Posterior cingulate gyrus (tissue), 11 donors: ENCODE measurements around the gene RNU1-1.
"Not testable (repeated sequence)": the region's sequence is repeated elsewhere in the genome, so short reads cannot be mapped to it uniquely, and the experiment has no call there.

Experiments
- DNase-seq, 10 donors: peaks; one replicate each; pipeline versions ENCODE4 v3.0.0 to v3.0.0-alpha.2; 2020 to 2021; ENCODE audit warnings: mixed read lengths in 3 of 10
- intact Hi-C: fragments of 100-400 bp; cut with DNase I; formaldehyde crosslinking; loops from one replicate; pipeline ENCODE4 v1.15.1; 2023

Gene RNU1-1

DNA sequence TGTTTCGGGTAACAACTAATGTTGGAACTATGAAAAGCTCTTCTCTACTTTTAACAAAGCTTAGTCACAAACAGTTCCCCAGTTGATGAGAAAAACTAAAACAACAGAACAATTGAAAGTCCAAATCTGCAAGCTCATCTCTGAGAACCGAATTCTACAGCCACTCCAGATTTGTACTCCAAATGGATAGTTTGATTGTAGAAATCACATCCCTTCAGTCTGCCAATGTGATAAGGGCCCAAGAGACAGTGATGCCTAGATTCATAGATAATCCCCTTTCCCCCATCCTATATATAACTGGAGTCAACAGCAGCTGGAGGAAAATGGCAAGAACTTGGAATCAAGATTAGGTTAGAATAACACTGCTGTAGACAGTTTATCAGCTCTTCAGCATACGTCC, 14.3 kb upstream of the RNU1-1 start:
- DNase-seq, intact Hi-C loops: not testable (repeated sequence)

GRCh38 chr1:16525769-16526168, 11.7 kb upstream of the RNU1-1 start:
- DNase-seq, intact Hi-C loops: not testable (repeated sequence)

GRCh38 chr1:16521679-16522078, 7.6 kb upstream of the RNU1-1 start:
- DNase-seq, intact Hi-C loops: not testable (repeated sequence)

- no peak for DNase-seq
- intact Hi-C loops = no loop called here
Measured at GRCh38 chr1:16521288-16521583, 7.2 kb upstream of the RNU1-1 start.

GRCh38 chr1:16520435-16521287, 6.6 kb upstream of the RNU1-1 start:
- DNase-seq, intact Hi-C loops: not testable (repeated sequence)

DNA sequence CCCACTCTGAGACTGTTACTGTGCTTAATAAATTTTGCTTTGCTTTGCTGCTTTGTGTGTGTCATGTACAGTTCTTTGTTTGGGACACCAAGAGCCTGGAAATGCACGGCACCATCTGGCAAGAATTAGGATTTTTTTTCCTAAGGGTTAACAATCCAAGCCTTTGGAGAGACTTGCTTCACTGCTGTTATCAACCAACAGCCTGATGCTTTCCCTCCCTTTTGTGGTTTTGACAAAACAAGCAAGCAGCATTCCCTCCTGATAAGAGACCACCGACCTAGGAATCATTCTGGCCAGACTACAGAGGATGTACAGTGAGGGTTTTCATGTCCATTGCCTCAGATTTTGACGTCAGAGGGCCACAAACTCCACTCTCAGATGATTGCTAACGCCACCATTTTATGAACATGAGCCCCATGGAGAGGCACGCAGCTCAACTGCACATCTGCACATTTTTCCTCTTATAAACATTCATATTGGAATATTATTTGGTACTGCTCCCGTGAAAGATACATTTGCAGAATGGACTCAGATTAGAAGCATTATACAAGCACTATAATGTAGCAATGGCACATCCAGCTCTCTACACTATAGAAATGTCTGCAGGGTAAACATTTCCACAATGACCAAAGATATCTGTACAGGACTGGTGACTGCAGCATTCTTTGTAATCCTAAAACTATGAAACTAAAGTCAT, 5.3 kb upstream of the RNU1-1 start:
- DNase-seq, intact Hi-C loops: not testable (repeated sequence)

DNA sequence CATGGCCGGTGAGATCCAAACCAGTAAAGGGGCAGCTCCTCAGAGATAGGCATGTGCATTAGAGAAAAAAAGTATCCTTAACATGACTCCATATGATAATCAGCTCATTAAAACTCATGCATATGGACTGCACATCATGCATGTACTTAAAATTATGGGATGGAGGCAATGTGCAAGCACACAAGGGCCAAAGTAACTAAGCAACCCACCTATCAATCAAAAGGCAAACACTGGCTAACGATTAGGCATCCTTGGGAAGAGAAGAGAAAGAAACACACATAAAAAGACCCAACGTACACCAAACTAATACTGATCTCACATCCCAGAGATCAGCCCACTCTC, 4.8 kb upstream of the RNU1-1 start:
- DNase-seq, intact Hi-C loops: not testable (repeated sequence)

DNA sequence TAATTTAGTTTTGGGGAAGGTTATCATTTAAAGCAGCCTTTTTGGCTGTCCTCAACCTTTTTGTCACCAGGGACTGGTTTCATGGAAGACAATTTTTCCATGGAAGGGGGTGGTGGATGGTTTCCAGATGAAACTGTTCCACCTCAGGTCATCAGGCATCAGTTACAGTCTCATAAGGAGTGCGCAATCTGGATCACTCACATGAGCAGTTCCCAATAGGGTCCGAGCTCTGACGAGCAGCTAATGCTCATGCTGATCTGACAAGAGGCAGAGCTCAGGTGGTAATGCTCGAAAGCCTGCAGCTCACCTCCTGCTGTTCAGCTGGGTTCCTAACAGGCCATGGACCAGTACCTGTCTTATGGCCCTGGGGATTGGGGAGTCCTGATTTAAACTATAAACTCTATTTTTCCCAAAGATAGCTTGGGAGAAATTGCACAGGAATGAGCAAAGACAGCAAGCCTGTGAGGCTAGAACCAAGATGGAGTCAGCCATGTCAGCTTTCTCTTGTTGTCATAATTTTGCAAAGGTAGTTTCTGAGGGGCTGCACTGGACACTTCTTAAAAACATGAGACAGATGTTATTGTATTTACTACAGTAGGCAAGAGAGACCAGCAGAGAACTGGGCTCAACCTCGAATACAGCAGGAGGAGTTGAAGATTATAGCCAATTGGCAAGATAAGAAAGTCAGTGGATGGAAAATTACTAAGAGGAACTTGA, 2.8 kb upstream of the RNU1-1 start:
- DNase-seq, intact Hi-C loops: not testable (repeated sequence)

GRCh38 chr1:16513412-16514106, 526 bp downstream of the RNU1-1 start:
- peak in 1 of 10 donors; percentile 75 for DNase-seq
- intact Hi-C loops = not testable (repeated sequence)

DNA sequence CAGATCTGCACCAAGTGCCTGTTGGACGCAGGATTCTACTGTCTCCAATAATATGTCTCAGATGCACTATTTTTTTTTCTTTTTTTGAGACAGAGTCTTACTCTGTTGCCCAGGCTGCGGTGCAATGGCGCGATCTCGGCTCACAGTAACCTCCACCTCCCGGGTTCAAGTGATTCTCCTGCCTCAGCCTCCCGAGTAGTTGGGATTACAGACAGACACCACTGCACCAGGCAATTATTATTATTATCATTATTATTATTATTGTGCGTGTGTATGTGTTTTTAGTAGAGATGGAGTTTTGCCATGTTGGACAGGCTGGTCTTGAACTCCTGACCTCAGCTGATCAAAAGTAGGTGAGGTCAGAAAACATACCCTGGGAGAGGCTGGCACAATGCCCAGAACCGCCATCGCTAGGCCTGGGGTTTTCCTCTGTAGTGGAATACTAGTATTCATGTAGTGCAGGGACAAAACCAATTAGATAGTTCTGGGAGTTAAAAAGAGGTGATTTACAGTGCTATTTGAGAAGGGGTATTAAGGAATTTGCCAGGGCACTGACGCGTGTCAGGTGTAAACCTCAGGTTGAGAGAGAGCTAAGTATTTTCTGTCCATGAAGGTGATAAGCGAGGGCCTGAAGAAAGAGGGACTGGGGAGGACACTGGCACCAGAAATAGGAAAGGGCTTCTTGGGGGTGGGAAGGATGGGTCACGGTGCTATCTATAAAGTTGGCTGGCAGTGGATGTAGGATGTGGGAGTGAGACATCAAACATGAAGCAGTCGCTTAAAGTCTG, 1.3 kb downstream of the RNU1-1 start:
- intact Hi-C loops = not testable (repeated sequence)
- peak in 1 of 10 donors; percentile 91 for DNase-seq

DNA sequence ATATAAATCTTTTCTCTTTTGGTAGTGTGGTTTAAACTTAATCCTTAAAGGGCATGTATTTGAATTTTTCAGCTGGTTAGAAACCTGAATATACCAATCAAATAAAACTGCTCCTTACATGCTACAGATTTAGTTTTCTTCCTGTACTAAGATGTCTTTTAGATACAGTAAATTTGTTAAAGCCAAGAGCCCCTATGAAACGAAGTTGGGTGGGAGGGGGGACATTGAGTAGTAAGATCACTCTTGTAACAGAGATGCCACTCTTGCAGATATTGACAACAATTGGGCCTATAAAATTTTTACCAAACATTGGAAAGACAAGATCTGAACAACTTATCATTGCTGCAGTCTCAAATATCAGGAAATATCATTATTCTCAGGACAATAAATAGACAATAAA, 2.2 kb downstream of the RNU1-1 start:
- DNase-seq, intact Hi-C loops: not testable (repeated sequence)

- DNase-seq, intact Hi-C loops: not testable (repeated sequence)
Measured at GRCh38 chr1:16508861-16509445, 5.1 kb downstream of the RNU1-1 start.

DNA sequence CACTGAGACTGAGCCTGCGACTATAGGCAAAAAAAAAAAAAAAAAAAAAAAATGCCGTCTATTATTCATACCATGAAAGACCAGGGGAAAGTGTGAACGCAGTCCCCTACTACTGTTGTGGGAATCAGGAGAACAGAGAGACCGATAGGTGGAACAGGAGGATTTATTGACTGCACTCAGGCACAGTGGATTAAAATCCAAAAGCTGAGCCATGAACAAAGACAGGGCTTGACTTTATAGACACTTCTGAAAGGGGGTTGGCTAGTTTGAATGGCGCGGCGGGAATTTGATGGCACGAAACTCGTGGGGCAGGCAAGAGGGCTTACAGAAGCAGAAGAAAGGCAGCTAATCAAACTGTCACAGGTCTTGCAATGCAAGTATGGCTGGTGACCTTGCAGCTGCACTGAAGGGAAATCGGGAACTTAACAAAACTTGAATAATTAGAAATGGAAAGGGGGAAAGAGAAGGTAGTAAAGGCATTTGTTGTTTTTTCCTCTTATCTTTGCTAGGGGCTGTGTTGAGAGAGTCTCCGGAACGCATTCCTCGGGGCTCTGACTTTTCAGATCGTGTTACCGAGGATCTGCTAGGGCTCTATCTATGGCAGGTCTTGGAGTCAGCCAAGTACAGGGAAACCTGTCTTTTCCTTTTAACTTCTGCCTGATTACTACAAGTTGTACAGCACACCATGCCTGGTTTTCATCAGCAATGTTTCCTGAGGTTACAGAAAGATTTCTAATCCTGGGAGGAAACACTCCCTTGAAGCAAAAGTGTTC, 7.5 kb downstream of the RNU1-1 start:
- DNase-seq, intact Hi-C loops: not testable (repeated sequence)

DNA sequence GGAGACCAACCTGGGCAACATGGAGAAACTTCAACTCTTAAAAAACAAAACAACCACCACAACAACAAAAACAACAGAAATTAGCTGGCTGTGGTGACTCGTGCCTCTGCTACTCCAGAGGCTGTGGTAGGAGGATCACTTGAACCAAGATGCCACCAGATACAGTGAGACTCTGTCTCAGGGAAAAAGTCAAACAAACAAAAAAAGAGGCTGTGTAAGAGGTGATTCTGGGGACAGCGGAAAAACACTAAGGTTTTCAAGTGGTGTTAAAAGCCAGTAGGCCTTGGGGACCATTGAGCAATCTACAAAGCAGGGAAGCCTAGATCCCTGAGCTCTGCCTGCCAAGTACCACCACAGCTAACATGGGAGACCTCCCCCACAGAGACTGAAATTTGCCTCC, 8.2 kb downstream of the RNU1-1 start:
- intact Hi-C loops, DNase-seq: not testable (repeated sequence)

DNA sequence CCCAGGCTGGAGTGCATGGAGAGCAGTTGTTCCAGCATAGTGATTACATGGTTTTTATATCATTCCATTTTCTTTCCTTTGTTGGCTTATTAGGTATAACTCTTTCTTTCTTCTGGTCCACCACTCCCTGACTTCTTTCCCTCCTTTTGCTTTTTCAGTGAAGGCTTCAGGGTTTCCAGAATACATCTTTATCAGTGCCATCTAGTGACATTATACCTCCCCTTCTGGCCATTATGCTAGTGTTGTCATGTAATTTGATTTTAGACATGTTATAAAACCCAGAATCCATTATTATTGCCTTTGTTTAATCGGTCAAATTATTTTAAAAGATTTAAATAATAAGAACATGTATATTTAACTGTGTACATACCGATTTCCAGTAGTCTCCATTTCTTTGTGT, 10.6 kb downstream of the RNU1-1 start:
- no peak for DNase-seq
- intact Hi-C loops = no loop called here

DNA sequence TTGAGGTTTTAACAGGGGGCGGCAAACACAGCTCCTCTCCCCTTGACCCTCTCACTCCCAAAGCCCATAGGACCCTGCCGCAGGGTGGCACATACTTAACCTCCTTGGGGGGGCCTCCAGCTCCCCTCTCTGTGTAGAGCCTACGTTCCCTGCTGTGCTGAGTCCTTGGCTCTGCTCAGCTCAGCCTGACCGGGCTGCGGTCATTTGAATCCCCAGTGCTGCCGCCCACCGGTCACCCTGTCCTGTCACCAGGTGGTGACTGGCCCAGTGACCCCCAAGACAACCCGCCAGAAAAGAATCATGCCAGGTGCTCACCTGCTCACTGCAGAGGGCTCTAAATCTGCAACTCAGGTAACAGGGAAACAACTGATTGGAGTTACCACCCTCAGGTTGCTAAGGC, 12.6 kb downstream of the RNU1-1 start:
- DNase-seq, intact Hi-C loops: not testable (repeated sequence)

GRCh38 chr1:16500975-16501374, 13.1 kb downstream of the RNU1-1 start:
- DNase-seq = not testable (repeated sequence)

GRCh38 chr1:16500466-16500865, 13.6 kb downstream of the RNU1-1 start:
- DNase-seq = peak in 1 of 10 donors; percentile 74
- intact Hi-C loops = not testable (repeated sequence)

More at GRCh38 chr1:16500975-16501374, 13.1 kb downstream of the RNU1-1 start:
- intact Hi-C loops = not testable (repeated sequence)
